GM23338 (cell line): ENCODE measurements around the gene ASS1. TPM values are rescaled to one million over a fixed set of nuclear protein-coding genes. Genes with fewer than 3 reads are reported as not detected.

Source experiments
- ATAC-seq: fragments of 200-7000 bp; cut with Tn5 transposase; 3 replicates; pipeline ENCODE4 v1.9.1; 2020
- DNase-seq: peaks from one replicate; pipeline ENCODE4 v3.0.0-alpha.2; 2015; ENCODE audit warnings: low spot score
- H2AFZ ChIP-seq: fragments of 200-600 bp; sonication (generic); 2 replicates; pipeline ENCODE4 v1.8.0; 2016; ENCODE audit warnings: antibody characterized with exemption, mild to moderate bottlenecking, moderate library complexity
- H3F3A ChIP-seq: fragments of 200-600 bp; sonication (generic); replicated peaks from 2 replicates; pipeline ENCODE4 v1.8.0; 2017; ENCODE audit warnings: antibody characterized with exemption, mixed run types, low read depth
- H3K27ac ChIP-seq: fragments of 200-600 bp; sonication (generic); 2 replicates; pipeline ENCODE4 v1.6.1; 2016; ENCODE audit warnings: low read depth
- H3K27me3 ChIP-seq: fragments of 200-600 bp; sonication (generic); 2 replicates; pipeline ENCODE4 v1.8.0; 2016; ENCODE audit warnings: mild to moderate bottlenecking, mixed run types, moderate library complexity; ENCODE audit not compliant: insufficient read depth
- H3K36me3 ChIP-seq: fragments of 200-600 bp; sonication (generic); 2 replicates; pipeline ENCODE4 v1.8.0; 2016; ENCODE audit warnings: mild to moderate bottlenecking; ENCODE audit not compliant: insufficient read depth
- H3K4me1 ChIP-seq: fragments of 200-600 bp; sonication (generic); 2 replicates; pipeline ENCODE4 v1.8.0; 2016; ENCODE audit warnings: mild to moderate bottlenecking, moderate library complexity; ENCODE audit not compliant: insufficient read depth
- H3K4me2 ChIP-seq: fragments of 200-600 bp; sonication (generic); 2 replicates; pipeline ENCODE4 v1.7.1; 2017; ENCODE audit warnings: mixed run types
- H3K4me3 ChIP-seq: fragments of 200-600 bp; sonication (generic); 2 replicates; pipeline ENCODE4 v1.6.1; 2016; ENCODE audit warnings: mixed run types
- H3K79me2 ChIP-seq: fragments of 200-600 bp; sonication (generic); replicated peaks from 2 replicates; pipeline ENCODE4 v1.8.0; 2017; ENCODE audit warnings: mild to moderate bottlenecking; ENCODE audit not compliant: insufficient read depth
- H3K9me2 ChIP-seq: fragments of 200-600 bp; sonication (generic); 2 replicates; pipeline ENCODE4 v1.8.0; 2017; ENCODE audit not compliant: insufficient read depth
- H4K20me1 ChIP-seq: fragments of 200-600 bp; sonication (generic); replicated peaks from 2 replicates; pipeline ENCODE4 v1.8.0; 2017; ENCODE audit warnings: mild to moderate bottlenecking; ENCODE audit not compliant: insufficient read depth
- H3K27ac Mint-ChIP-seq: 2 replicates; pipeline ENCODE4 v1.8.0; 2020; ENCODE audit warnings: inconsistent platforms, mild to moderate bottlenecking, moderate library complexity, mixed read lengths
- H3K27me3 Mint-ChIP-seq: 3 replicates; pipeline ENCODE4 v1.8.0; 2022; ENCODE audit warnings: low read depth, mild to moderate bottlenecking, moderate library complexity, mixed read lengths, inconsistent platforms; ENCODE audit not compliant: insufficient read depth, poor library complexity
- H3K36me3 Mint-ChIP-seq: 3 replicates; pipeline ENCODE4 v1.8.0; 2021; ENCODE audit warnings: low read depth, mild to moderate bottlenecking, inconsistent platforms, moderate library complexity, mixed read lengths
- H3K4me1 Mint-ChIP-seq: 3 replicates; pipeline ENCODE4 v1.8.0; 2020; ENCODE audit warnings: mild to moderate bottlenecking, inconsistent platforms, mixed read lengths
- H3K4me3 Mint-ChIP-seq: 3 replicates; pipeline ENCODE4 v1.8.0; 2021; ENCODE audit warnings: moderate library complexity, mild to moderate bottlenecking, inconsistent platforms, mixed read lengths
- H3K9me3 Mint-ChIP-seq: 3 replicates; pipeline ENCODE4 v1.8.0; 2020; ENCODE audit warnings: moderate library complexity, mild to moderate bottlenecking, inconsistent platforms, mixed read lengths
- EZH2 ChIP-seq: fragments of 200-600 bp; sonication (generic); IDR thresholded peaks from one replicate; pipeline ENCODE4 v1.8.0; 2017; ENCODE audit warnings: antibody characterized with exemption, mild to moderate bottlenecking, low read depth; ENCODE audit not compliant: unreplicated experiment
- EZH2phosphoT487 ChIP-seq: fragments of 200-600 bp; sonication (generic); IDR thresholded peaks from one replicate; pipeline ENCODE4 v1.8.1; 2018; ENCODE audit warnings: antibody characterized with exemption; ENCODE audit not compliant: unreplicated experiment
- NANOG ChIP-seq: IDR thresholded peaks from 2 replicates; pipeline ENCODE4 v1.6.1; 2016; ENCODE audit warnings: antibody characterized with exemption, borderline replicate concordance
- POLR2AphosphoS5 ChIP-seq: IDR thresholded peaks from 2 replicates; pipeline ENCODE4 v1.6.1; 2016; ENCODE audit warnings: antibody characterized with exemption, low read depth
- STAT1 ChIP-seq: IDR thresholded peaks from one replicate; pipeline ENCODE4 v1.6.1; 2016; ENCODE audit warnings: antibody characterized with exemption; ENCODE audit not compliant: unreplicated experiment
- ZNF331 ChIP-seq: fragments of 250-450 bp; sonication (Bioruptor Pico); IDR thresholded peaks from 2 replicates; pipeline ENCODE4 v1.5.0; 2020; ENCODE audit warnings: low read depth, mild to moderate bottlenecking, moderate library complexity
- polyA plus RNA-seq: library from polyadenylated mRNA; unstranded; fragments of >200 nt; fragmentation: Nextera tagmentation; extraction: Ambion mirVana; gene quantifications from 2 replicates; pipeline ENCODE4 v1.2.1, GENCODE V29; 2016
- total RNA-seq: library from RNA; depleted of rRNA; stranded (reverse); fragments of >200 nt; shearing (Covaris generic); gene quantifications from 2 replicates; pipeline ENCODE4 v1.2.3, GENCODE V29; 2014
- TF ChIP-seq, protein P1 (sequence below): fragments of 250-450 bp; sonication (Bioruptor Pico); IDR thresholded peaks from 2 replicates; pipeline ENCODE4 v1.5.0; 2020; ENCODE audit warnings: mild to moderate bottlenecking, moderate library complexity
- TF ChIP-seq, protein P2 (sequence below): IDR thresholded peaks from 2 replicates; pipeline ENCODE4 v1.6.1; 2016; ENCODE audit warnings: antibody characterized with exemption
- TF ChIP-seq, protein P3 (sequence below), 2 experiments: fragments of 200-600 bp in 1 of 2; sonication (generic) in 1 of 2; conservative IDR thresholded peaks; 2 replicates each; pipeline versions ENCODE4 v1.5.1 to v1.6.1; 2016 to 2017; ENCODE audit warnings: antibody characterized with exemption in 2 of 2, low read depth in 2 of 2, mild to moderate bottlenecking in 2 of 2, moderate library complexity in 1 of 2

Gene ASS1
- total and polyA plus RNA-seq, 2 experiments from 2014 or later: 65.8 to 103 TPM

DNA sequence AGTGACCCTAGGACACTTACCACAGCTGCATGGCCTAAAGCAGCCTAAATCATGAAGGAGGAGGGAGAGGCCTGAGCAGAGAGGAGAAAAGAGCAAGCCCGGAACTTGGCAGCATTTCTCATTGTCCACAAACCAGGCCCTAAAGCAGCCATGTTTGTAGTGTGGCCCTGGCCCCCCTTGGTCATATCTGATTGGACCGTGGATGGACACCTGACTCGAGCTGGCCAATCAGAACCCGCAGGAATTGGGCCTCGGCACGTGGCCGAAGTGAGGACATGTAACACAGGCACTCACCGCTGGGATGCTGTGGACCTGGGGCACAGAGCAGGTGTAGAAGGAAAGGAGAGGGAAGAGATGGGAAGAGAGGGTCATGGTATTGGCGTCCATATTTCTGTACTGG lies 56.9 kb downstream of the ASS1 start (continued):
- TF ChIP-seq, protein P1, sequence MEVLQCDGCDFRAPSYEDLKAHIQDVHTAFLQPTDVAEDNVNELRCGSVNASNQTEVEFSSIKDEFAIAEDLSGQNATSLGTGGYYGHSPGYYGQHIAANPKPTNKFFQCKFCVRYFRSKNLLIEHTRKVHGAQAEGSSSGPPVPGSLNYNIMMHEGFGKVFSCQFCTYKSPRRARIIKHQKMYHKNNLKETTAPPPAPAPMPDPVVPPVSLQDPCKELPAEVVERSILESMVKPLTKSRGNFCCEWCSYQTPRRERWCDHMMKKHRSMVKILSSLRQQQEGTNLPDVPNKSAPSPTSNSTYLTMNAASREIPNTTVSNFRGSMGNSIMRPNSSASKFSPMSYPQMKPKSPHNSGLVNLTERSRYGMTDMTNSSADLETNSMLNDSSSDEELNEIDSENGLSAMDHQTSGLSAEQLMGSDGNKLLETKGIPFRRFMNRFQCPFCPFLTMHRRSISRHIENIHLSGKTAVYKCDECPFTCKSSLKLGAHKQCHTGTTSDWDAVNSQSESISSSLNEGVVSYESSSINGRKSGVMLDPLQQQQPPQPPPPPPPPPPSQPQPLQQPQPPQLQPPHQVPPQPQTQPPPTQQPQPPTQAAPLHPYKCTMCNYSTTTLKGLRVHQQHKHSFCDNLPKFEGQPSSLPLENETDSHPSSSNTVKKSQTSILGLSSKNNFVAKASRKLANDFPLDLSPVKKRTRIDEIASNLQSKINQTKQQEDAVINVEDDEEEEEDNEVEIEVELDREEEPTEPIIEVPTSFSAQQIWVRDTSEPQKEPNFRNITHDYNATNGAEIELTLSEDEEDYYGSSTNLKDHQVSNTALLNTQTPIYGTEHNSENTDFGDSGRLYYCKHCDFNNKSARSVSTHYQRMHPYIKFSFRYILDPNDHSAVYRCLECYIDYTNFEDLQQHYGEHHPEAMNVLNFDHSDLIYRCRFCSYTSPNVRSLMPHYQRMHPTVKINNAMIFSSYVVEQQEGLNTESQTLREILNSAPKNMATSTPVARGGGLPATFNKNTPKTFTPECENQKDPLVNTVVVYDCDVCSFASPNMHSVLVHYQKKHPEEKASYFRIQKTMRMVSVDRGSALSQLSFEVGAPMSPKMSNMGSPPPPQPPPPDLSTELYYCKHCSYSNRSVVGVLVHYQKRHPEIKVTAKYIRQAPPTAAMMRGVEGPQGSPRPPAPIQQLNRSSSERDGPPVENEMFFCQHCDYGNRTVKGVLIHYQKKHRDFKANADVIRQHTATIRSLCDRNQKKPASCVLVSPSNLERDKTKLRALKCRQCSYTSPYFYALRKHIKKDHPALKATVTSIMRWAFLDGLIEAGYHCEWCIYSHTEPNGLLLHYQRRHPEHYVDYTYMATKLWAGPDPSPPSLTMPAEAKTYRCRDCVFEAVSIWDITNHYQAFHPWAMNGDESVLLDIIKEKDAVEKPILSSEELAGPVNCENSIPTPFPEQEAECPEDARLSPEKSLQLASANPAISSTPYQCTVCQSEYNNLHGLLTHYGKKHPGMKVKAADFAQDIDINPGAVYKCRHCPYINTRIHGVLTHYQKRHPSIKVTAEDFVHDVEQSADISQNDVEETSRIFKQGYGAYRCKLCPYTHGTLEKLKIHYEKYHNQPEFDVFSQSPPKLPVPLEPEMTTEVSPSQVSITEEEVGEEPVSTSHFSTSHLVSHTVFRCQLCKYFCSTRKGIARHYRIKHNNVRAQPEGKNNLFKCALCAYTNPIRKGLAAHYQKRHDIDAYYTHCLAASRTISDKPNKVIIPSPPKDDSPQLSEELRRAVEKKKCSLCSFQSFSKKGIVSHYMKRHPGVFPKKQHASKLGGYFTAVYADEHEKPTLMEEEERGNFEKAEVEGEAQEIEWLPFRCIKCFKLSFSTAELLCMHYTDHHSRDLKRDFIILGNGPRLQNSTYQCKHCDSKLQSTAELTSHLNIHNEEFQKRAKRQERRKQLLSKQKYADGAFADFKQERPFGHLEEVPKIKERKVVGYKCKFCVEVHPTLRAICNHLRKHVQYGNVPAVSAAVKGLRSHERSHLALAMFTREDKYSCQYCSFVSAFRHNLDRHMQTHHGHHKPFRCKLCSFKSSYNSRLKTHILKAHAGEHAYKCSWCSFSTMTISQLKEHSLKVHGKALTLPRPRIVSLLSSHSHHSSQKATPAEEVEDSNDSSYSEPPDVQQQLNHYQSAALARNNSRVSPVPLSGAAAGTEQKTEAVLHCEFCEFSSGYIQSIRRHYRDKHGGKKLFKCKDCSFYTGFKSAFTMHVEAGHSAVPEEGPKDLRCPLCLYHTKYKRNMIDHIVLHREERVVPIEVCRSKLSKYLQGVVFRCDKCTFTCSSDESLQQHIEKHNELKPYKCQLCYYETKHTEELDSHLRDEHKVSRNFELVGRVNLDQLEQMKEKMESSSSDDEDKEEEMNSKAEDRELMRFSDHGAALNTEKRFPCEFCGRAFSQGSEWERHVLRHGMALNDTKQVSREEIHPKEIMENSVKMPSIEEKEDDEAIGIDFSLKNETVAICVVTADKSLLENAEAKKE (CRISPR knock-in tag): no peak
- TF ChIP-seq, protein P2, sequence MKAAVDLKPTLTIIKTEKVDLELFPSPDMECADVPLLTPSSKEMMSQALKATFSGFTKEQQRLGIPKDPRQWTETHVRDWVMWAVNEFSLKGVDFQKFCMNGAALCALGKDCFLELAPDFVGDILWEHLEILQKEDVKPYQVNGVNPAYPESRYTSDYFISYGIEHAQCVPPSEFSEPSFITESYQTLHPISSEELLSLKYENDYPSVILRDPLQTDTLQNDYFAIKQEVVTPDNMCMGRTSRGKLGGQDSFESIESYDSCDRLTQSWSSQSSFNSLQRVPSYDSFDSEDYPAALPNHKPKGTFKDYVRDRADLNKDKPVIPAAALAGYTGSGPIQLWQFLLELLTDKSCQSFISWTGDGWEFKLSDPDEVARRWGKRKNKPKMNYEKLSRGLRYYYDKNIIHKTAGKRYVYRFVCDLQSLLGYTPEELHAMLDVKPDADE: no peak
- TF ChIP-seq ZNF331 (CRISPR knock-in tag) (no peak), POLR2AphosphoS5 (no peak), EZH2phosphoT487 (no peak), NANOG (no peak), STAT1 (no peak), EZH2 (no peak)

DNA sequence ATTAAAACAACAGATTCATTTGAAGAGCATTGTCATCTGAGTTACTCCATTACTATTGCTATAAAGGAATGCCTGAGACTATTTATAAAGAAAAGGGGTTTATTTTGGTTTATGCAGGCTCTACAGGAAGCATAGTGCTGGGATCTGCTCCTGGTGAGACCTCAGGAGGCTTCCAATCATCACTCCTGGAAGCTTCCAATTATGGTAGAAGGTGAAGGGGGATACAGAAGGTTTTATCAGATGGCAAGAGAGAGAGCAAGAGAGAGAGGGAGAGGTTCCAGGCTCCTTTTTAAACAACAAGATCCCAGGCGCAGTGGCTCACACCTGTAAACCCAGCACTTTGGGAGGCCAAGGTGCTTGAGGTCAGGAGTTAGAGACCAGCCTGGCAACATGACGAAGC lies 63.5 kb downstream of the ASS1 start:
- Mint-ChIP-seq H3K27ac (no peak overlapping the region), H3K36me3 (no peaks in the 10 kb centered on the region; the same call in 2 of the 3 replicates), H3K4me1 (no peaks in the 10 kb centered on the region), H3K9me3 (peaks cover 4% of the 10 kb centered on the region; the same call in 2 of the 3 replicates), H3K4me3 (no peak overlapping the region), H3K27me3 (peaks cover 3% of the 10 kb centered on the region)
- H3F3A ChIP-seq: no peaks in the 10 kb centered on the region
- H2AFZ ChIP-seq: no peak overlapping the region
- no peaks in the 10 kb centered on the region for H3K36me3 ChIP-seq
- no peak overlapping the region for H3K27ac ChIP-seq
- ATAC-seq (no peak), DNase-seq (no peak)
- no peaks in the 10 kb centered on the region for H3K27me3 ChIP-seq
- no peaks in the 10 kb centered on the region for H3K9me2 ChIP-seq
- H4K20me1 ChIP-seq: no peaks in the 10 kb centered on the region
- H3K4me2 ChIP-seq: no peak overlapping the region
- H3K4me1 ChIP-seq: no peaks in the 10 kb centered on the region
- no peak overlapping the region for H3K4me3 ChIP-seq
- H3K79me2 ChIP-seq: no peaks in the 10 kb centered on the region
- TF ChIP-seq, protein P3, sequence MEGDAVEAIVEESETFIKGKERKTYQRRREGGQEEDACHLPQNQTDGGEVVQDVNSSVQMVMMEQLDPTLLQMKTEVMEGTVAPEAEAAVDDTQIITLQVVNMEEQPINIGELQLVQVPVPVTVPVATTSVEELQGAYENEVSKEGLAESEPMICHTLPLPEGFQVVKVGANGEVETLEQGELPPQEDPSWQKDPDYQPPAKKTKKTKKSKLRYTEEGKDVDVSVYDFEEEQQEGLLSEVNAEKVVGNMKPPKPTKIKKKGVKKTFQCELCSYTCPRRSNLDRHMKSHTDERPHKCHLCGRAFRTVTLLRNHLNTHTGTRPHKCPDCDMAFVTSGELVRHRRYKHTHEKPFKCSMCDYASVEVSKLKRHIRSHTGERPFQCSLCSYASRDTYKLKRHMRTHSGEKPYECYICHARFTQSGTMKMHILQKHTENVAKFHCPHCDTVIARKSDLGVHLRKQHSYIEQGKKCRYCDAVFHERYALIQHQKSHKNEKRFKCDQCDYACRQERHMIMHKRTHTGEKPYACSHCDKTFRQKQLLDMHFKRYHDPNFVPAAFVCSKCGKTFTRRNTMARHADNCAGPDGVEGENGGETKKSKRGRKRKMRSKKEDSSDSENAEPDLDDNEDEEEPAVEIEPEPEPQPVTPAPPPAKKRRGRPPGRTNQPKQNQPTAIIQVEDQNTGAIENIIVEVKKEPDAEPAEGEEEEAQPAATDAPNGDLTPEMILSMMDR (conservative IDR thresholded peaks at IDR 0.05; ENCODE audit: low read depth in 2 of 2): no peak
